ENCODE data around the gene TRIAP1.

Gene TRIAP1

DNA sequence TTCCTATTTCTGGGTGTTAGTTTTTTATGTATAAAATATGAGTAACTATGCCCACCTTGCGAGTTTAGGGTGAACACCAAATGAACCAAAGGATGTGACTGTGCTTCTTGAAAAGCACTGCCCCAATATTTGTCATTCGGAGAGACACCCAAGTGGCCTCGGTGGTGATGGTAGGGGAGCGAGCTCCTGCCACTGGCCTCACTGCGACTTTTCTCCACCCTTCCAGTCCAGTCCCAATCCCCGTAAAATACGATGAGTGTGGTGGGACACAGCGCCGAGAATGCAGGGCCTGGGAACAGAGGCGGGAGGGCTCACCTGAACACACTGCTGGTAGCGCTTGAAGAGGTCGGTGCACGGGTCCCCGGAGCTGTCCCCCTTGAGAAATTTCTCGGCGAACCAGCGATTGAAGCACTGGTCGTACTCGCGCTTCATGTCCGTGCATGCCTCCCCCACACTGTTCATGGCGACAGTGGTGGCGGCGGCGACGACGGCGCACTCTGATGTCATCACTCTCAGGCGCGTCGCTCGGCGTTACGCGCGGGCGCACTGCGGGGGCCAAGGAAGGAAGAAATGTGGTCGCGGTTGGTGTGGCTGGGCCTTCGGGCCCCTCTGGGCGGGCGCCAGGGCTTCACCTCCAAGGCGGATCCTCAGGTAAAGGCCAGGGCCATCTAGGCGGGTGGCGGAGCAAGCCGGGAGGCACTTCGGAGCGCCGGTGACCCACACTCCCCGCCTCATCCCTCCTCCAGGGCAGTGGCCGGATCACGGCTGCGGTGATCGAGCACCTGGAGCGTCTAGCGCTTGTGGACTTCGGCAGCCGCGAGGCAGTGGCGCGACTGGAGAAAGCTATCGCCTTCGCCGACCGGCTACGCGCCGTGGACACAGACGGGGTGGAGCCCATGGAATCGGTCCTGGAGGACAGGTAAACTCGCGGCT is at the start of gene TRIAP1, which contains the start of gene GATC:
Gene TRIAP1, minus strand, starts transcription at position 474 of the 933 bp plus-strand sequence. Its CDS starts 12 bp downstream, at position 462.
Gene GATC, plus strand, starts transcription at position 534 of the 933 bp plus-strand sequence. Its CDS starts 37 bp downstream, at position 571.
- DNase-seq: peak; percentile 11 to 90 (median 74)

DNA sequence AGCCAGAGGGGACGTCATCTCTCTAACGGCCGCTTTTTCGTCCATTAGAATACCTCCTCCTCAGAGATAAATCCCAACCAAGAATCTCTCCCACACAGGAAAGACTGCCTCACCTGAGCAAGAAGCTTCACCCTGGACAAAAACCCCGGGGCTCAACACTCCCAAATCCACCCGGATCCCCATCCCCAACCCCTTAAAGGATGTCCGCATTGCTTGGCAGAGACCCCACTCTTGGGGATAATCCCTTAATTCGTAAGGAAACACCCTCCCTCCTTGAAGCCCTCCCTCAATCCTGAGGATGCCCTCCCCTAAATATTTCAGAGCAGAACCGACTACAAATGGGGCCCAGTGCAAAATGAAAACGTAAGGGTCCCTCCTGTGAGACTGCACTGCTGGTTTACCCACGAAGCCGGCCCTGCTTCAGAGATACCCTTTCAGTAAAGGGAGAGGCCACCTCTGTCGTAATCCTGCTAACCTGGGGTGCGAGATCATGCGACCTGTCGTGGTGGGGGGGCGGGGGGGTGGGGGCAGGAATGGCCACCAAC is 49.1 kb upstream of the TRIAP1 start:
- peak in 4 of 51 donors; percentile 10 to 52 (median 20) for DNase-seq

DNA sequence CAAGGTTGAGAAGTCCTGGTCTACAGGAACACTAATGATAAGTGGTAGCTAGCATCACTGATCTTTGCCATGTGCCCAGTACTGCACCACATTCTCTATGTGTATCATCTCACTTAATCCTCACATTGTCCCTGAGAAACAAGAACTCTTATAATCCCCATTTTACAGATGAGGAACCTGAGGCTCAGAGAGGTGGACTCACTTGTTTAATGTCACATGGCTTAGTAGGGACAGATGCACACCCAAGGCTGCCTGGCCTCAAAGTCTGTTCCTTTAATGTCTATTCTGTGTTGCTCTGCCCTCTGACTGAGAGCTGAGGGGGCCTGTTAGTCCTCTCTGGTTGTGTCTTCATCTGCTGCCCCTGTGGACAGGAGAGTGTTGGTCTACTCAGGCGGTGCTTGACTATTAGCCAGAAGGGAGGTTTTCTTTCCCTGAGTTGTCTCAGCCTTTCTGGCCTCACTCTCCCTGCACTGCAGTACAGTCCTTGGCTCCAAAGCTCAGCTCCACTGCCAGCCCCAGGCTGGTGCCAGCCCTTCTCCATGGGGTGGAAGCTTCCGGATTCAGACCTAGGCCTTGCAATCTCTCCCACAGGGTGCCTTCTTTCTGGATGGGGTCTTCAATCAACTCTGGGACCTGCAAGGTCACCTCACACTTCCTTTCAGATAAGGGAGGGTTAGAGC is 44.8 kb upstream of the TRIAP1 start:
- DNase-seq: peak in 21 of 51 donors; percentile 2 to 69 (median 24)

DNA sequence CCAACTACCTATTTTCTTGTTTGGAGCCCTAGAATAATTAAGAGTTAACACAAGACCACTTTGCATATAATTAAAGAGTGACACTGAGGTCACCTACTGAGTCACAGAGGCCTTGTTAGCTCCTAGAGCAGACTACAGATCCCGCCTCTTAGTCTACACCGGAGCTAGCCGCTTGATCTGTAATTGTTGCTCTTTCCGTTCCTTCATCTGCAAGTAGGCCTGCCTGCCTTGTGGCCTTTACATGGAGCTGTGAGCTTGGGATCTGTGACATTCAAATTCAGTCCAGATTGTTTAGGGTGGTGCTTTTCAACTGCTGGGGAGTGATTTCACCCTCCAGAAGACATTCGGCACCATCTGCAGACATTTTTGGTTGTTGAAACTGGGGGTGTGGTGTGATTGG is 44.1 kb upstream of the TRIAP1 start:
- DNase-seq: no peak

DNA sequence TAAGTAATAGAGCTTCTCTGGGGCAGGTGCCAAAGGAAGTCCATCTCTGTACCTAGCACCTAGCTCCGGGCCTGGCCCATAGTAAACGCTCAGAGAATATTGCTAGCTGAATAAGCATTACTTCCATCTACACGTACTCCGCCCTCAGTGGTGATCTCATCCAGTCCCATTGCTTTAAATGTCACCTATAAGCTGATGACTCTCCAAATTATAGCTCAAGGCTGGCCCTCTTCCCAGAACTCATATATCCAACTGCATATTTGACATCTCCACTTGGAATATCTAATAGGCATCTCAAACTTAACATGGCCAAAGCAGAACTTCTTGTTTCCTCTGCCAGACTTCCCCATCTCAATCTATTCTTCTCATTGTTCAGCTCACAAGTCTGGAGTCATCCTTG is 42.8 kb upstream of the TRIAP1 start:
- DNase-seq: peak in 1 of 51 donors; percentile 11

DNA sequence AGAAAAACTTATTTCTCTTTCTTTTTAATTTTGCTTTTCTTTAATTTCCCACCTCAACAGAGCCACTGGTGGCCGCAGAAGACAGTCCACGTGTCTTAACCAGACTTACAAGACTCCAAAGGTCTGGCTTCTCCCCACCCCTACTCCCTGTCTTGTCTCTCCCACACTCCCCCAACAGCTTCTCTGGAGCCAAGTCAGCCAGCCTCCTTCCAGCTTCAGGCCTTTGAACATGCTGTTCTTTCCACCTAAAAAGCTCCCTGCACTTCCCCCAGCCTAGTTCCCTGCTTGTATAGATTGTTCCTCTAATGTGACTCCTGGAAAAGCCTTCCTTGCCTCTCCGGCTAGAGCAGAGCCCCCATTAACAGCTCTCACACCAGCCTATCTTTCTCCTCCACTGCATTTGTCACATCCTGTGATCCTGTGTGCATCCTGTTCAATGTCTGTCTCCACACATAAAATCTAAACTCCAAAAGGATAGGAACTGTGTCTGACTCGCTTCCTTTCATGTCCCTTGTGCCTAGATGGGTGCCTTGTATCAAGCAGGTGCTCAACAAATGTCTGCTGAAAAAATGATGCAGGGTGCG is 42.0 kb upstream of the TRIAP1 start:
- peak in 19 of 51 donors; percentile 3 to 64 (median 19) for DNase-seq

DNA sequence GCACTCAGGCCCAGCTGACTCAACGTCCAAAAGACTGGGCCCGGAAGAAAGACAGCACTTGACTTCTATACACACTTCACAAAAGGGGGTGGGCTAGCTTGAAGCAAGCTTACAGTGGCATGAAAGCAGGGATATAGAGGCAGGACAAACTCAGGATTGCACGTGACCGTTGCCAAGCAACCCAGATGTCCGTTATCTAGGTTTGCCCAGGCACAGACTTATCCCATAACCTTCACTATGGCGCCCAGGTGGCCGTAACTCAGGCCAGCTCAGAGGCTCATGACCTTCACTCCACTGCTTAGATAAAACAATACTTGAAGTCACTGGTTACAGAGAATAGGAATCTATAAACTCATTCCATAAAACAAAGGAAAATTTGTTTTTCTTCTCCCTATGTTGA is 41.4 kb upstream of the TRIAP1 start:
- DNase-seq: peak in 1 of 51 donors; percentile 13

DNA sequence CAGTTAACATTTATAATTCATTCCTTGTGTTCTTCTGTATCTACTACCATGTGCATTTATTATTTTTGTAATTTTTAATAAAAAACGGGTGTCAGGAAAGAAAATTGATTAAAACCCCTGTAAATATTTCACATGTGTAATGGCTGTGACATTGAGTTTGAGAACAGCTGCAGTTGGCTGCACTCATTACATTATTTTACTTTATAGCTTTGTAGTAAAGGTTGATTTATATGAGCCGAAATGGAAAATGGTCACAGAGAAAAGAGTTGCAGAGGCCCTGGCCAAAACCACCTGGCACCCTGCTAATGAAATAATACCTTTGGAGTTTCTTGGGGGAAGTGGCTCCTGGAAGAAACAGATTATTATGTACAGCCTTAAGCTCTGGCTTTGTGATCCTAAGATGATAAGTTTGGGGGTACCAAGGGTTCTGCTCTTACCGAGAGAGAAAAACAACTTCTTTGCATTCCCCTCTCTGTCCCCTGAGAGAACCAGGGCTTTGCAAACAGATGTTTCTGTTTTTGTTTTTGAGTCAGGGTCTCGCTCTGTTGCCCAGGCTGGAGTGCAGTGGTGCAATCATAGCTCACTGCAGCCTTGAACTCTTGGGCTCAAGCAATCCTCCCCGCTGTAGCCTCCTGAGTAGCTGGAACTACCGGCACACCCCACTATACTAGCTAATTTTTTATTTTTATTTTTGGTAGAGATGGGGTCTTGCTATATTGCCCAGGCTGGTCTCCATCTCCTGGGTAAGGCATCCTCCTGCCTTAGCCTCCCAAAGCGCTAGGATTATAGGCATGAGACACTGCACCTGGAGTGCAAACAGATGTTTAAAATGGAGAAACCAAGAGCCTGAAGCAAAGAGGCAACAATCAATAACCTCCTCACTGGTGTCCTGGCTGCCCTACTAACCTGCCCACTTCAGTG is 40.0 kb upstream of the TRIAP1 start:
- no peak for DNase-seq

DNA sequence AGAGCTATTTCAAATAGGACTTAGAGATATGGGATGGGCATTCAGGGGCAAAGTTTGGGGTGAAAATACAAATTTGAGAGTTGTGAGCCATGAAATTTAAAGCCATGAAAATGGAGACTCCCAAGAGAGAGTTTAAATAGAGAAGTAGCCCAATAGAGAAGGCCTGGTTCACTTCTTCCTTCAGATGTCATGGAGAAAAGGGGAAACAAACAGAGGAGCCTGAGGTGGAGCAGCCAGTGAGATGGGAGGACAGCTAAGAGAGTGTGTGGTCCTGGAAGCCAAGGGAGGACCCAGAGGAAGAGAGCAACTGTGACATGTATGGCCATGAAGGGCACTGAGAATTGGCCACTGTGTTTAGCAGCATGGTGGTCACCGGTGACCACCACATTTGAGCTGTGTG is 37.4 kb upstream of the TRIAP1 start:
- DNase-seq: no peak

DNA sequence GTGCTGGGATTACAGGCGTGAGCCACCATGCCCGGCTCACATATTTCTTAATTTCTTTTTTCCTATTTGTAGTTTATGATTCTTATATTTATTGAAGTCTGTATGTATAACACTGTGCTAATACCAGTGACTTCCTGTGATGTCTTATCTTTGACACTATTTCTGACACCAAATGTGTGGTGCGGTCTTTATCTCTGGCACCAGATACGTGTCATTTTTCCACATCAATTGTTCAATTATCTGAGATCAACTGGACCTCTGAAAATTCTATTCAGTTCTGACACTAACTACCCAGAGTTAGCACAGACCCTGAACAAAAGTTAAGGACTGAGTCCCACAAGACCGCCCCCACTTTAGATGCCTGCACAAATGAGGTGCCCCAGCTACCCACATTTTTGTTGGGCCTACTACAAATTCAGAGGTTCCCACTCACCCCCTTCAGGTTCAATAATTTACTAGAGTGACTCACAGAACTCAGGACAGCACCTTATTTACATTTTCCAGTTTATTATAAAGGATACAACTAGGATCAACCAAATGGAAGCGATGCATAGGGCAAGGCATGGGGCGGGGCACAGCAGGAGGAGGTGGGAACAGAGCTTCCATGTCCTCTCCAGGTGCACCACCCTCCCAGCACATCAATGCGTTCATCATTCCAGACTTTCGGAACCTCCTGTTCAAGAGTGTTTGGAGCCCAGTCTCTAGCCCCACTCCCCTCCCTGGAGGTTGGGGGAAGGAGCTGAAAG is 35.0 kb upstream of the TRIAP1 start:
- DNase-seq: no peak

DNA sequence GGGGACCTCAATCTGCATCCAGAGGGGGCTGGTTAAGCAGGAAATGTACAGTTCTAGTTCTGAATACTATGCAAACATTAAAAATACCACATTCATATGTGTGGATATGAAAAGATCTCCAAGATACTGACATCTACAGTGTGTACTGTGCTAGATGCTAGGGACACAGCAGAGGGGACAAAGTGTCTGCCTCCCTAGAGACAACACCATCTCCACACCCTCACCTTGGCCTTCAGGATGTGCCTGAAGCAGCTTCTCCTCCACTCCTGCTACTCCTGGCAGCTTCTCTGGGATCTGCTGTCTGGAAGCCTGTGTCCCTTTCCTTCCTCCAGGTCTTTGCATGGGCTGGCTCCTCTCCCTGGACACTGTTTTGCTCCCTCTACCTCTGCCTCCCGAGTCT is 34.0 kb upstream of the TRIAP1 start:
- DNase-seq: no peak

DNA sequence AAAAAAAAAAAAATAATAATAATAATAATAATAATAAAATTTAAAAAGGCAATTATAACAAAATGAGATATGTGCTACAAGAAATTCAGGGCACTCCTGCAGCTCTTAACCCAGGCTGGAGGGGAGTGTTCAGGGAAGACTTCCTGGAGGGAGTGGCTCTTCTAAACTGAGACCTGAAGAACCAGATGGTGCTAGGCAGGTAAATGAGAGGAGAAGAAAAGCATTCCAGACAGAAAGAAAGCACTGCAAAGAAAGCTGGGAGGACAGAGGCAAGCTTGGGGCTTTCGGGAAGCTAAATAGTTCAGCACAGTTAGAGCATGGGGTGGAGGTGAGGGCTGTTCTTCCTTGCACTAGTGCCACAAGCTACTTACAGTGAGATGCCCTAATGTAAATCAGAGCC is 33.3 kb upstream of the TRIAP1 start:
- DNase-seq: no peak

DNA sequence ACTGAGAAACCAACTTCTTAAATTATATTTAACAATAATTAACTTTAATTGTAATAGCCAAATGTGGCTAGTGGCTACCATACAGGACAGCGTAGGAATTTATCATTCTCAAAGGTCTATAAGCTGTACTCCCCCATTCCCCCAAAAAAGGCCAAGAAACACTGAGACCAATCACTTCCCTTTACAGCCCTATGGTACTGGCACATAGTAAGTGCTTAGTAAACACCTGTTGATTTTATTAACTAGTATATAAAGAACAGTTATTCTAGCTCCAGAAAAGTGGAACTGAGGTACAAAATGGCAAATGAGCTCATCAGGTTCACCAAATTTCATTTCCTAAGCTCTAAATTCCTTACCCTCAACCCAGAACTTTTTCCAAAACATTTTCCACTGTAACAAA is 29.5 kb upstream of the TRIAP1 start:
- DNase-seq: no peak

DNA sequence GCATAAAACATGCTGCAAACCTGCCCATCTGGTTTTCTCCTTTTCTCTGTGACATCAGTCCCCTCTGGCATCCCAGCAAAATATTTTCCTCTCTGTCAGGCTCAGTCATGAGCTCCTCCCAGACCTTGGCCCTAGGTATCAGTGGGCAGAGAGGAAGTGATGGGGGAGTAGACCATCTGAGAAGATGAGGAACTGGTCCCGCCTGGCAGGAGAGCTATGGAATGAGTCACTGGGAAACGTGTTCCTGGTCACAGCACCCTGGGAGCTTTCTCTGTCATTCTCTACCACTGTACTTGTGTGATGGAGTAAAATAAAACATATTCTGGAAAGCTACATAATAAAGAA is 28.4 kb upstream of the TRIAP1 start:
- peak in 7 of 51 donors; percentile 9 to 67 (median 27) for DNase-seq

DNA sequence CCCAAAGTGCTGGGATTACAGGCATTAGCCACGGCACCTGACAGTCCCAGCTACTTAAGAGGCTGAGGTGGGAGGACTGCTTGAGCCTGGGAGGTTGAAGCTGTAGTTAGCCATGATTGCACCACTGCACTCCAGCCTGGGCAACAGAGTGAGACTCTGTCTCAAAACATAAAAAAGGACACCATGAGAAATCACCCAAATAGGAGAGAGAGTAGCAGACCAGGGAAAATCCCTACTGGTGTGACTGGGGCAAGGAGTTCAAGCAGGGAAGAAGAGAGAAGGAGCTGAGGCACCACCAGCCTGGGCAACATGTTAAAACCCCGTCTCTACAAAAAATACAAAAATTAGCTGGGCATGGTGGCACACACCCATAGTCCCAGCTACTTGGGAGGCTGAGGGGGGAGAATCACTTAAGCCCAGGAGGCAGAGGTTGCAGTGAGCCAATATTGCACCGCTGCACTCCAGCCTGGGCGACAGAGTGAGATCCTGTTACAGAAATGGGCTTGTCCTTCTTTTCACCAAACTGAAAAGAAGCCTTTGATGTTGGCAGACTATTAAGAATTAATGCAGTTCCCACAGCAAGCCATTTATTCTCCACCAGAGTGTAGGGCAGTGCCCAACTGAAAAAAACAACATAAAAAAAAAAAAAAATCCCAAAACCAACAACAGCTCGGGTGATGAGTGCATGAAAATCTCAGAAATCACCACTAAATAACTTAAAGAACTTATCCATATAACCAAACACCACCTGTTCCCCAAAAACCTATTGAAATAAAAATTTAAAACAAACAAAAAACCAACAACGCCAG is 27.8 kb upstream of the TRIAP1 start:
- no peak for DNase-seq

DNA sequence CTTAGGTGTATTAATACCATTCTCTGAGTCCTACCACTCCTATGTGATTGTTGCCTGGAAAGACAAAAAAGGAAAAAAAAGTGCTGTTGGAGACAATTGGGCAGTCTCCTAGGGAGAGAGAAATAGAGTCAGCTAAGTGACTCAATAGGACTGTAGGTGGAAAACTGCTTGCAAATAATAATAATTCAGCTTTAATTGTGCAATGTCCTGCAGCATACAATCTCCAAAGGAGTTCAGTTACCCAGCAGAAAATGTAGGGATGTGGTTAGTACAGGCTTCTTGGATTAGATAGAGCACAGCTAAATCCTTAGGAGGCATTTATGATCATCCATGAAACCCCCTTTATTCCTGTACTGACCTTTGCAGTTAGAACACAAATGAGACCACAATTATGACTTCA is 26.3 kb upstream of the TRIAP1 start:
- DNase-seq: no peak

DNA sequence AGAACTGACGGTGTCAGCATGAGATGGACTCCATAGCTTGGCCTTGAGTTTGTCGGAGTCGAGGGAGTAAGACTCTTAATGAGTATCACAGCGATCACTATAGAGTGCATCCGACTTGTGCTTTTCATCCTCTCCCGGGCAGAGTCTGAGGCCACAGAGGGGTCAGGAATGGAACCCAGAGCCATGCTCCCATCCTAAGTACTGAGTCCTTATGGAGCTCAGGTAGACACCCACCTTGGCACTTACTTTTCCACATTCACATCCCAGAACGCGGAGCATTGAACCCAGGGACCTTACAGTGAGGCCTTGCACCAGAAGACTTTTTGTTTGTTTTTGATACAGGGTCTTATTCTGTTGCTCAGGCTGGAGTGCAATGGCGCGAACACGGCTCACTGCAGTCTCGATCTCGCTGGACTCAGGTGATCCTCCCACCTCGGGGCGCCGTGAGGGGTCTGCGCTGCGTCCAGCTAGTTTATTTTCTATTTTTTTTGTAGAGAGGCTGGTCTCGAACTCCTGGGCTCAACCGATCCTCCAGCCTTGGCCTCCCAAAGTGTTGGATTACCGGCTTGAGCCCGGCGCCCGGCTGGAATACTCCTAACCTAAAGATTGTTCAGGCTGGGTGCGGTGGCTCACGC is 24.1 kb upstream of the TRIAP1 start:
- peak in 3 of 51 donors; percentile 44 to 71 (median 57) for DNase-seq

DNA sequence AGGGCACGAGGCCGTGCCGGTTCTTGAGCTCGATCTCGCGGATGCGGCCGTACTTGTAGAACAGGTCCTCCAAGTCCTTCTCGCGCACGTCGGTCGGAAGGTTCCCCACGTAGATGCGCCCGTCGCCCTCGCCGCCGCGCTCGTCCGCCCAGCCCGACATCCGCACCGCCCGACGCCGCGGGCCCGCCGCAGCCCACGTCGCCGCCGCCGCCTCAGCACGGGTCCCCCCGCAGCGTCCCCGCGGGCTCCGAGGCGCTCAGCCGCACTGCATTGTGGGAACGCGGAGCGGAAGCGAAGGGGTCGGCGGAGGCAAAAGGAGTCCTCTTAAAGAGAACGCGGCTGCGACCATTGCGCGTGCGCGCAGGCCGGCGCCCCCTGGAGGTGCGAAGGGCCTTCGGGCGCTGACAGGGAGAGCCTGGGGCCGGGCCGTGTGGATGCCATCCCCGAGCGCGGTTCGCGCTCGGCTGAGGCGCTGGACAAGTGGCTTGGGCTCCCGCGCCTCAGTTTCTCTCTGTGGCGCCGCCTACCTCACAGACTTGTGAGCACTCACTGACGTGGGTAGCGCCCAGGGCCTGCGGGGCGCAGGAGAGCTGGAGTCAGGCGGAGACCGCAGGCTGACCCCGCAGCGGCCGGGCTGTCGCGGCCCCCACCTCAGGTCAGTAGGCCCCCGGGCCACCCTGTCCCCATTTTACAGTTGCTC is 23.4 kb upstream of the TRIAP1 start, which contains the start of gene SRSF9:
Gene SRSF9, minus strand, starts transcription at position 299 of the 700 bp plus-strand sequence. Its CDS starts 139 bp downstream, at position 160.
- DNase-seq: peak; percentile 72 to 97 (median 92)
